ENCODE measurements around the gene TCAP. TPM values are rescaled to one million over a fixed set of nuclear protein-coding genes. Genes with fewer than 3 reads are reported as not detected.

The TCAP gene
- total RNA-seq, 1 donor from 2014 or later, result 5.3 TPM

GRCh38 chr17:39699818-39700147 lies 34.6 kb downstream of the TCAP start, which contains the start of gene ERBB2:
TSS of gene ERBB2 (plus strand) at chr17:39700064. CDS start at chr17:39700239, 175 bp downstream.
- ATAC-seq (peak; percentile 91), DNase-seq (peak; percentile 86)
- no peaks in the 10 kb centered on the region for H3K27me3 ChIP-seq
- H3K9me3 ChIP-seq, result no peaks in the 10 kb centered on the region
- TF ChIP-seq CTCF (IDR thresholded peaks at IDR 0.05), result no peak
- peak within 1 kb of the TSS; percentile 71 for H3K4me3 ChIP-seq
- peak within 1 kb of the TSS; percentile 76 for H3K27ac ChIP-seq
- intact Hi-C loops (cut with DNase I), result no loop called here
- H3K4me1 ChIP-seq, result peaks cover 33% of the 10 kb centered on the region
- no peaks in the 10 kb centered on the region for H3K36me3 ChIP-seq

DNA sequence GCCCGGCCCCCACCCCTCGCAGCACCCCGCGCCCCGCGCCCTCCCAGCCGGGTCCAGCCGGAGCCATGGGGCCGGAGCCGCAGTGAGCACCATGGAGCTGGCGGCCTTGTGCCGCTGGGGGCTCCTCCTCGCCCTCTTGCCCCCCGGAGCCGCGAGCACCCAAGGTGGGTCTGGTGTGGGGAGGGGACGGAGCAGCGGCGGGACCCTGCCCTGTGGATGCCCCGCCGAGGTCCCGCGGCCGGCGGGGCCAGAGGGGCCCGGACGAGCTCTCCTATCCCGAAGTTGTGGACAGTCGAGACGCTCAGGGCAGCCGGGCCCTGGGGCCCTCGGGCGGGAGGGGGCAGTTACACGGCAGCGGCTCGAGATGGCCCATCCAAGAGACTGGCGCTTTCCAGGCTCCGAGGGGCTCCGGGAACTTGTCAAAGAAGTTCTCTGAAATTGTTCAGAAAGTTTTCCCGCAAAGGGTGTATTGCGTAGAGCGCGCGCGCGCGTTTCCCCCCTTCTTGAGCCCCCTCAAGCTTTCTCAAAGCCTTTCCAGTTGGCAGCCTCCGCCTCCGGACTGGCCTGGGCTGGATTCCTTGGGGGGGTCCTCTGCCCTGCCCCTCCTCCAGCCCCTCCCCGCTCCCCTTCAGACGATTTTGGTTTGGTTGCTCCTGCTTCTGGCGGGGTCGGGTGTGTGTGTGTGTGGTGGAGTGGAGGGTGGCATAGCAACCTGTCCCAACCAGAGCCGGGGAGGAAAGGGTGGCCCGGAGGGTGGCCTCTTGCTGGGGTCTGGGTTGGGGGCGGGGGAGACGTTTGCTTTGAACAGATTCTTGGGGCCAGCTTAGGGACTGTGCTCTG lies 35.2 kb downstream of the TCAP start:
- intact Hi-C loops (cut with DNase I), result no loop called here
- TF ChIP-seq CTCF (IDR thresholded peaks at IDR 0.05), result no peak
- peak; percentile 51 for ATAC-seq
- peak overlapping the region; percentile 76 for H3K27ac ChIP-seq
- no peak for DNase-seq
- peak overlapping the region; percentile 71 for H3K4me3 ChIP-seq
- H3K36me3 ChIP-seq, result no peaks in the 10 kb centered on the region
- no peaks in the 10 kb centered on the region for H3K27me3 ChIP-seq
- no peaks in the 10 kb centered on the region for H3K9me3 ChIP-seq
- H3K4me1 ChIP-seq, result peaks cover 38% of the 10 kb centered on the region

DNA sequence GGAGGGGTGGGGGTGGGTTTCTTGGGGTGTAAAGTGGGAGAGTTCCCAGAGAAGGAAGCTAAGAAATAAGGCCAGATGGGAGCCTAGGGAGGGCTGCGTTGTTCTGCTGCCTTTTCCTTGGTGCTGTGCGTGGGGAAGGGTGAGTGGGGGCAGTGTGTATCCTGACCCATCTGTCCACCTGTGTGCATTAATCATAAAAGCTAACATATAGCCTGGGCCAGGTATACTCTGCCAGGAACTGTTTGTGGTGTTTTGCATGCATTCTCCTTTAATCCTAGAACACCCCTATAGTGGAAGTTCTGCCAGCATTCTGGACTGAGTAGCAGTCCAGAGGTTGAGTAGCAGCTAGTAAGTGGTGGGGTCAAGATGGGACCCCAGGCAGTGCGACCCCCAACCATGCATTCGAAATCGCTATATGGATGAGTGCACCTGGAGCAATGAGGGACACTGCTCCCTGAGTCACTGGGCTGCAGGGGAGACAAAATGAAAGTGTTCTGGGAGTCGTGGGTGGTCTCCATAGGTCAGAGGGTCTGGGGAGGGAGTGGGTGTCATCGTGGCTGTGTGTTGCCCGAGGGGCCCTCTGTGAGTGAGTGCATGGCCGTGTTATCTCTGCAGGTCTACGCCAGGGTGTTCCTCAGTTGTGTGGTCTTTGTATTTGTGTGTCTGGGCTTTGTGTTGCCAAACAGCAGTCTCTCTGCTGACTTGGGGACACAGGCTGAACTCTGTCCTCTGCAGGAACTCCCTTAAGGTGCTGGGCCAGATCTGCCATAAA lies 36.0 kb downstream of the TCAP start:
- H3K36me3 ChIP-seq, result no peaks in the 10 kb centered on the region
- DNase-seq (no peak), ATAC-seq (no peak)
- no peaks in the 10 kb centered on the region for H3K9me3 ChIP-seq
- H3K4me1 ChIP-seq, result peaks cover 41% of the 10 kb centered on the region
- H3K4me3 ChIP-seq, result peak overlapping the region; percentile 71
- TF ChIP-seq CTCF (IDR thresholded peaks at IDR 0.05), result no peak
- H3K27ac ChIP-seq, result no peak overlapping the region
- H3K27me3 ChIP-seq, result no peaks in the 10 kb centered on the region
- intact Hi-C loops (cut with DNase I), result no loop called here

DNA sequence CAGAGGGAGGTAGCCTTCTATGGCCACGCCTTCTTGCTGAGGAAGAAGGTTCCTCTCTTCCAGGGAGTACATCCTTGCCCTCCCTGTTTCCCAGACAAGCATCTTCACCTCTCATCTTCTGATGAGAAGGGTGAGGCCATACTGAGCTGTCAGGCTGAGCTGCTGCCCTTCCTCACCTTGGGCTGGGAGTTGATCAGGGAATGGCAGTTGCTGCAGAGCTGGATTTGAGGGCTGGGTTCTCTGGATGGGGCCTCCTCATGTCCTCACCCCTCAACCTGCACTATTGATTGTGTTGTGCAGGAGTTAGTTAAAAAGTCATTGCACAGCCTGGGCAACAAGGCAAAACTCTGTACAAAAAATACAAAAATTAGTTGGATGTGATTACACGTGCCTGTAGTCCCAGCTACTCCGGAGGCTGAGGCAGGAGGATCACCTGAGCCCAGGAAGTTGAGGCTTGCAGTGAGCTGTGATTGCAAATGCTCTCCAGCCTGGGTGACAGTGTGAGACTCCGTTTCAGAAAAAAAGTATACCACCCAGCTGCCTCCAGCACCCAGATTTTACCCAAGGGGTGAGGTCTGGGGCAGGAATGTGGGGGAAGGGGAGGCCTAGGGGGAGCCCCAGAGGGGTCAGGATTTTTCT lies 36.8 kb downstream of the TCAP start:
- intact Hi-C loops (cut with DNase I), result no loop called here
- ATAC-seq (no peak), DNase-seq (no peak)
- Histone ChIP-seq H3K4me1 (peaks cover 44% of the 10 kb centered on the region), H3K4me3 (peak overlapping the region; percentile 71), H3K27ac (no peak overlapping the region), H3K36me3 (no peaks in the 10 kb centered on the region), H3K27me3 (no peaks in the 10 kb centered on the region), H3K9me3 (no peaks in the 10 kb centered on the region)
- TF ChIP-seq CTCF (IDR thresholded peaks at IDR 0.05), result no peak

DNA sequence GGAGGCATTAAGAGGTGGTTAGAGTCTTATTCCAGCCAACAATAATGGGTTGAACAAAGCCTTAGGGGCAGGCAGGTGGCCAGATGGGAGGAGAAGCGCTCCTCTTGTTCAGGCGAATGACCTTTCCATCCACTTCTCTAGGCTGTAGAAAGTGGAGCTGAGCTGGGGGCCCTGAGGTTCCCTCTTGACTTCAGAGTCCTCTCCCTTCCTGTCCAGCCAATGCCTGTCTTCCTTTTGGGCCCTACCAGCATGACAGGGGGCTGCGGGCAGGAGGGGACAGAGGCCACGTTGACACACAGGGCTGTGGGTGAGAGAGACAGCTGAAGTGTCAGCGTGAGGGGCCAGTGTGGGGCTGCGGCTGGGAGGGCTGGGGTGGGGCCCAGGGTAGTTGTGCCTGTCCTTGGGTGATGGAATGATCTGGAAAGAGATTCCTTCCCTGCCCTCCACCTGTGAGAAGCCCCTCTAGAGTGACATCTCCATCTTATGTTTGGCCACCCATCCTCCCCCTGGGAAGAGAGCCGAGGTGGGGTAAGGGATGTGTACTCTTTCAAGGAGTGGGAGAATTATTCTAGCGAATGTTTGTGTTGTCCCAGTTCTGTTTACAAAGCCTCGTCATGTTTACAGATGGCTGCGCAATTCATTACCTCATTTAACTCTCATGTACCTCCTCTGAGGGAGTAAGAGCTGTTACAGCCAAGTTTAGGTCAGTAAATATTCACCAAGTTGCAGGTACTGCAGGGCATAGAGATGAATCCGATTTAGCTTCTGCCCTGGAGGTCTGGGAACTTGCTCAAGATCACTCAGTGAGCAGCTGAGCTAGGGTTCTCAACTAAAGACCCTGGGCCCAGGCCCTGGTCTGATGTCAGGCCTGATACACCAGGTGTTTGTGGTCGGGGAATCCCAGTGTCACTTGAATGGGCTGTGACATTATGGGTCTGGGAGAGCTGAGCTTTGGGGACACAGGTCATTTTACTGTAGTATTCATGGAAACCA lies 38.0 kb downstream of the TCAP start:
- no peaks in the 10 kb centered on the region for H3K9me3 ChIP-seq
- H3K27me3 ChIP-seq, result no peaks in the 10 kb centered on the region
- ATAC-seq, result no peak
- H3K27ac ChIP-seq, result no peak overlapping the region
- no peak overlapping the region for H3K4me3 ChIP-seq
- no peak for TF ChIP-seq CTCF (IDR thresholded peaks at IDR 0.05)
- intact Hi-C loops (cut with DNase I), result no loop called here
- H3K4me1 ChIP-seq, result peaks cover 44% of the 10 kb centered on the region
- H3K36me3 ChIP-seq, result peaks cover 2% of the 10 kb centered on the region
- peak; percentile 27 for DNase-seq

Measured in upper lobe of right lung (tissue), 1 donor.